ENCODE data around the gene PRAC1. TPM values are rescaled to one million over a fixed set of nuclear protein-coding genes. Genes with fewer than 3 reads are reported as not detected.

The PRAC1 gene
- total RNA-seq, 2 experiments from 2014 or later = not detected

DNA sequence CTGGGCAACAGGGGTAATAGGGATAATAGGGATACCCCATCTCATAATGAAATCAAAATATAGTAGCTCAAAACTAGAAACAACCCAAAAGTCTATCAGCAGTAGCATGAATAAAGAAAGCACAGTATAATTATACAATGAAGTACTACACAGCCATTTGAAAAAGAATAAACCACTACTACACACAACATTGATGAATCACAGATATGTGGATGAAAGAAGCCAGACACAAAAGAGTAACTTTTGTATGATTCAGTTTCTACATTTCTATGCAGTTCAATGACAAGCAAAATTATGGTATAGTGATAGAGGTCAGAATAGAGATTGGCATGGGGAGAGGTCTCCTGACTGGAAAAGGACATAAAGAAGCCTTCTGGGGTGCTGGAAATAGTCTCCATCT is 9.0 kb upstream of the PRAC1 start:
- Mint-ChIP-seq H3K36me3 (ENCODE audit: low read depth) (no peaks in the 10 kb centered on the region), H3K27ac (no peak overlapping the region), H3K4me1 (ENCODE audit: low read depth) (peaks cover 25% of the 10 kb centered on the region), H3K27me3 (ENCODE audit: low read depth) (peaks cover 95% of the 10 kb centered on the region), H3K9me3 (ENCODE audit: insufficient read depth) (no peaks in the 10 kb centered on the region), H3K4me3 (no peak overlapping the region)
- ChIA-PET POLR2A (no interaction called here), CTCF (interaction anchor here (0.8 to 4.0 kb wide), 7 partner anchors 7 to 147 kb away, joined by 3 to 31 read pairs (median 4); partner anchors contain the start of gene PRAC2)
- ATAC-seq (no peak), DNase-seq (no peak)

DNA sequence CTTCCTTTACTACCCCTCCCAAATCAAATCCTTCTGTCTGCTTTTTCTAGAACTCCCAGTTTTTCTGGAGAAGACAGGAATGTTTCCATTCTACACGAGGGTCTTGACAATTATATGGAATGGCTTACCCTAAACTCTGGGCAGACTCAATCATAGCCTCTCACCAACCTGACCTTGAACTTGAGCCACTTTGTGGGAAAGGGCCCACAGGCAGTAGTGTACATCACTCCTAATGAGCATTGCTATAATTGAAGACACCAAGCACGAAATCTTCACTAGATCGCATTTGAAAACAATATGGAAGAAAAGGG is 7.9 kb upstream of the PRAC1 start:
- no peaks in the 10 kb centered on the region for H3K36me3 Mint-ChIP-seq (ENCODE audit: low read depth)
- POLR2A ChIA-PET = no interaction called here
- peaks cover 95% of the 10 kb centered on the region for H3K27me3 Mint-ChIP-seq (ENCODE audit: low read depth)
- H3K4me3 Mint-ChIP-seq = no peak overlapping the region
- H3K9me3 Mint-ChIP-seq (ENCODE audit: insufficient read depth) = no peaks in the 10 kb centered on the region
- H3K27ac Mint-ChIP-seq = no peak overlapping the region
- CTCF ChIA-PET = interaction anchor here (0.5 kb wide), 1 partner anchor 434 kb away, joined by 3 read pairs; no protein-coding TSS in a partner anchor
- DNase-seq = no peak
- ATAC-seq = no peak
- peaks cover 31% of the 10 kb centered on the region for H3K4me1 Mint-ChIP-seq (ENCODE audit: low read depth)

DNA sequence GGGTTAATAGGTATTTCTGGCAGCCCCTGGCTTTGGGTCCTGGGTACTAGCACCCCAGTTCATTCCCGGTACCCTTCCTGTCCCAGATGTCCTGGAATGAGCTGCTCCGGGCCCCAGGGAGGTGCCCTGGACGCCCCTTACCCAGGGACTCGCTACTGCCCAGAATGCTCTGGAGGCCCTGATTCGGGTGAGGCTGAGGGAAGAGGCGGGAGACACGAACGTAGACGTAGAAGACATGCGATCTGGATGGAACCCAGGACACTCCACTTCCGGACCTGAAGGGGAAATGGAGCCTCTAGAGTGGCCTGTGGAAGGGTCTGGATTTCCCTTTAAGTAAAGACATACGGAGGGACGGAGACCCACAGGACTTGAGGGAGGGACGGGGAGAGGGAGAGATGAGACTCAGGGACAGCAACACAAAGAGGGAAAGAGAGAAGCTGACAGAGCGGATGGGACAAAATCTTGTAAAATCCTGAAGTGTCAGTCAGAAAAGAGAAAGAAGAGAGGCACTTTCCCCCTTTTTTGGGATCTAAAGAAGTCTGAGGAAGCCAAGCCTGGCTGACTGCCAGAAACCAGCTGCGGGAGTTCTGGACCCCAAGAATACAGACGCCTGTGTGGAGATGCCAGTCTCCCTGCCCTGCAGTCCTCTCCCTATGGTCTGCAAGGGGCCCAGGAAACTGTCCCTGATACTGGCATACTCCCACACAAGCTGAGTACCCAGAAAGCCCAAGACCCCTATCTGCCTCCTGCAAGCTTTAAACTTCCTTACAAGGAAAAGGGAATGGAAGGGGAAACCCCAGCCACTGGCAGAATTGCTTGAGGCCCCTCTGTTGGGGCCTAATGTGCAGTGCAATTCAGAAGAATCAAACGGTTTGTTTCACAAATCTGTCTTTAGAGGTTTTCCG is 7.3 kb upstream of the PRAC1 start:
- H3K36me3 Mint-ChIP-seq (ENCODE audit: low read depth) = no peaks in the 10 kb centered on the region
- peaks cover 37% of the 10 kb centered on the region for H3K4me1 Mint-ChIP-seq (ENCODE audit: low read depth)
- CTCF ChIA-PET = no interaction called here
- DNase-seq (no peak), ATAC-seq (no peak)
- H3K27ac Mint-ChIP-seq = no peak overlapping the region
- peaks cover 94% of the 10 kb centered on the region for H3K27me3 Mint-ChIP-seq (ENCODE audit: low read depth)
- POLR2A ChIA-PET = no interaction called here
- no peaks in the 10 kb centered on the region for H3K9me3 Mint-ChIP-seq (ENCODE audit: insufficient read depth)
- no peak overlapping the region for H3K4me3 Mint-ChIP-seq

DNA sequence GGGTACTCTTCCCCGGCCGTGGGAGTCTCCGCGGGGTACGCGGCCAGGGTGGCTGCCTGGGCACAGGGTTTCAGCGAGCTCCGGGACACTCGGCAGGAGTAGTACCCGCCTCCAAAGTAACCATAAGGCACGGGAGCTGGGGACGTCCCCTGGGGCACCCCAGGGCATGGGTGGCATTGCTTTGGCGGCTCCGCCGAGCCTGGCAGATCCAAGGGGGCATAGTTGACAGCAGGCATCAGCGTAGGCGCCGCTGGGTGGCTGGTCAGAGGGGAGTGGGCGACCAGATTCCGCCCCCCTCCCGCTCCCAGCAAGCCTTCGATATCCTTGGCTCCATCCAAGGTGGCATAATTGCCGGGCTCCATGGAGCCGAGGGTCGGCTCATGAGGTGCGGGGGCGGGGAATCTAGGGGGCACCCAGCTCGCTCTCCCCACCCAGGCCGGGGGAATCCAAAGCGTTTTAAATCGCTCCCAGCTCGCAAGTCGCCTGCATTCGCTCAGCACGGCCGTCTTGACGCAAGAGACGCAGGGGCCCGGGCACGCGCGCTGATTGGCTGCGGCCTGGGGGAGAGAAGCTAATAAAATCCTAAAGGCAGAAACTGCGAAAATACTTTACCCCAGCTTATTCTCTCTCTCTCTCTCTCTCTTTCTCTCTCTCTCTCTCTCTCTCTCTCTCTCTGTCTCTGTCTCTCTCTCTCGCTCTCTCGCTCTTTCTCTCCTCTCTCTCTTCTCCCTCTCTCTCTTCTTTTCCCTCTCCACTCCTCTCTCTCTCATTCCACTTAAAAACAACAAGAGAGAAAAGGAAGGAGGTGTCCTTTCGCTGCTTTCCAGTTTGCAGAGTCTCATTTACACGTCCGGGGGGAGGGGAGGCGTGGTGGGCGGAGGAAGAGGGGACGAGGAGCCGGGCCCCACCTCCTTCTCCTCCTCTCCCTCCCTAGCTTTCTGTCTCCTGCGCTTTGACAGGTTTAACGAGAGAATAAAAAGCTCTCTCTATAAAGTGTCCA is 6.2 kb upstream of the PRAC1 start, which contains the start of gene HOXB13:
HOXB13 (minus strand) TSS at position 519 of the 1,000 bp plus-strand sequence; CDS start at position 362, 157 bp downstream.
- peaks cover 43% of the 10 kb centered on the region for H3K4me1 Mint-ChIP-seq (ENCODE audit: low read depth)
- H3K36me3 Mint-ChIP-seq (ENCODE audit: low read depth) = no peaks in the 10 kb centered on the region
- no peaks in the 10 kb centered on the region for H3K9me3 Mint-ChIP-seq (ENCODE audit: insufficient read depth)
- DNase-seq (peak; percentile 49), ATAC-seq (no peak)
- H3K27ac Mint-ChIP-seq = peak within 1 kb of the TSS; percentile 60
- POLR2A ChIA-PET = interaction anchor here (0.6 kb wide), 1 partner anchor 8 kb away, joined by 3 read pairs; no protein-coding TSS in a partner anchor
- H3K4me3 Mint-ChIP-seq = peak within 1 kb of the TSS; percentile 38
- peaks cover 94% of the 10 kb centered on the region for H3K27me3 Mint-ChIP-seq (ENCODE audit: low read depth)
- CTCF ChIA-PET = interaction anchor here (1.0 to 2.2 kb wide), 4 partner anchors 9 to 76 kb away, joined by 3 to 6 read pairs (median 4); no protein-coding TSS in a partner anchor

DNA sequence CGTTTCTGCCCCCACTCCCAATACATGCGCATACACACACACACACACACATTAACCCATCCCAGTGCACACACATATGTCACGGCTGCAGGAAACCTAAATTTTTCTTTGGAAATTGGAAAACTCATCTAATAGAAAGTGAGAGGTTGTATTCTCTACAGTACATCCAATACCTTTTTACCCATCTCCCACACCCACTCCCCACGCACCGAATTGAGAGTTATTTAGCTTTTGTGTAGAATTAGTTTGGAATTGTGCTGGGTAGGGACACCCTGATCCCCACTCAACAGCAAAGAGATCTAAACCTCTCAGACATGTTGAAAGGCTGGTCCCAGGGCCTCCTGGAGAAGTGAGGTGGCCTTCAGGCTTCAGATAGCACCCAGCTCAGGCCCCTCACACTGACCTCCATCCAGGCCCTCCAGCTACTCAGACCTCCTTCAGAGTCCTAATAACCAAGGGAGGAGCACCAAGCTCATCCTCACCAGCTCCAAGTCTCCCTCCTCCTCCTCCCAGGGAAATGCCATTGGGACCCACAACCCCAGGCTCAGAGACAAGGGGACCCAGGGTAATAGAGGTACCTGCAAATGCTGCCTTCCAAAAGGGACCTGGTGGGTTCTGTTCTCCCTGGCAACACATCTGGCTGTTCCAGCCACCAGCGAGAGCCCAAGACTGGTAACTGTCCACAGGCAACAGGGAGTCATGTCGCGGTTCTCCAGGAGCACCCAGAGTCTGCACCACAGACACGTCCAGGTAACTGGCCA is 5.3 kb upstream of the PRAC1 start:
- Mint-ChIP-seq H3K27me3 (ENCODE audit: low read depth) (peaks cover 96% of the 10 kb centered on the region), H3K27ac (no peak overlapping the region), H3K9me3 (ENCODE audit: insufficient read depth) (no peaks in the 10 kb centered on the region), H3K4me3 (no peak overlapping the region), H3K36me3 (ENCODE audit: low read depth) (no peaks in the 10 kb centered on the region), H3K4me1 (ENCODE audit: low read depth) (peaks cover 42% of the 10 kb centered on the region)
- CTCF ChIA-PET = interaction anchor here (0.6 to 2.2 kb wide), 4 partner anchors 10 to 152 kb away, joined by 3 to 6 read pairs (median 4); no protein-coding TSS in a partner anchor
- DNase-seq (no peak), ATAC-seq (no peak)
- POLR2A ChIA-PET = interaction anchor here (0.6 kb wide), 1 partner anchor 9 kb away, joined by 3 read pairs; no protein-coding TSS in a partner anchor

DNA sequence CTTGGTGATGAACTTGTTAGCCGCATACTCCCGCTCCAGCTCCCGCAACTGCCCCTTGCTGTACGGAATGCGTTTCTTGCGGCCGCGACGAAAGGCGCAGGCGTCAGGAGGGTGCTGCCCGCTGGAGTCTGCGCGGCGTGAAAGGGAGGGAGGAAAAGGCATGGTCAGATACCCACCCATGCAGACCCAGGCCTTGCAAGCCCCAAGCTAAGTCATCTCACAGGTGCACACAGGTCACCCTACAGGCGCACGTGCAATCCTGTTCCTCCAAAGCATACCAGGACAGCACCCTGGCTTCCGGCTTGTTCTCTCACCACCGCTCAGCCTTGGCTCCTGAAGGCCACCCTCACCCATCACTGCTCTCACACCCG is 4.6 kb upstream of the PRAC1 start:
- DNase-seq (no peak), ATAC-seq (no peak)
- no peak overlapping the region for H3K27ac Mint-ChIP-seq
- POLR2A ChIA-PET = no interaction called here
- CTCF ChIA-PET = interaction anchor here (0.8 to 4.8 kb wide), 6 partner anchors 9 to 152 kb away, joined by 3 to 67 read pairs (median 20); no protein-coding TSS in a partner anchor
- peaks cover 96% of the 10 kb centered on the region for H3K27me3 Mint-ChIP-seq (ENCODE audit: low read depth)
- no peak overlapping the region for H3K4me3 Mint-ChIP-seq
- H3K9me3 Mint-ChIP-seq (ENCODE audit: insufficient read depth) = no peaks in the 10 kb centered on the region
- H3K36me3 Mint-ChIP-seq (ENCODE audit: low read depth) = no peaks in the 10 kb centered on the region
- peaks cover 44% of the 10 kb centered on the region for H3K4me1 Mint-ChIP-seq (ENCODE audit: low read depth)

DNA sequence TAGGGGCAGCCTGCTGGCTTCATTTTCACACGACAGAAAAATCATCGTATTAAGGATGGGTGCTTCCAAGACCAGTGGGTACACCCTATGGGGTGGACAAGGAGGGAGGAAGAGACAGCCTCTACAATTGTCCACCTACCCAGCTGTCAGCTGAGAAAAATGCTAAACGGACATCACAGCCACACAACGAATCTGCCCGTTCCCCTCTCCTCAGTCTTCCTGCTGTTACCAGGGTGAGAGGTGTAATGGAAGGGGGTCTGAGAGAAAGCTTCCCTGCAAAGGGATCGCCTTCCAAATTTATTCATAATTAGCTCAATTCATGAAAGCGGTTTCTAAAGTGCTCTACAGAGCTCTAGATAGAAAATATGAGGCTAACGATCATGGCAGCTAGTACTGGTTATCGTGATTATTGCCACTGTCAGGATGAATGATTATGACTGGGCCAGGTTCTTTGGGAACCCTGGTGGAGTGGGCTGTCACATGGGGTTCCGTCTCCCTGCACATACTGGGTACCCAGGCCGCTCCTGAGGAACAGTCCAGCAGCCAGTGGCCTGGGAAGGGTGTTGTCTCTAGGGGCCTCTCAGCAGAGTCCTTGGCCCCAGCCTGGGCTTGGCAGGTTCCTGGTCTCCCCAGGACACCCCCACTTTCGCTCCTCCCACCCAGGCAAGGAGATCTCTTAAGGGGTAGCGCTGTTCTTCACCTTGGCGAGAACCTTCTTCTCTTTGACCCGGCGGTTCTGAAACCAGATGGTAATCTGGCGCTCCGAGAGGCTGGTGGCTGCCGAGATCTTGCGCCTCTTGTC is 4.0 kb upstream of the PRAC1 start:
- H3K9me3 Mint-ChIP-seq (ENCODE audit: insufficient read depth) = no peaks in the 10 kb centered on the region
- ChIA-PET POLR2A (no interaction called here), CTCF (interaction anchor here (0.6 to 4.8 kb wide), 8 partner anchors 11 to 153 kb away, joined by 3 to 67 read pairs (median 4); no protein-coding TSS in a partner anchor)
- ATAC-seq (no peak), DNase-seq (no peak)
- H3K36me3 Mint-ChIP-seq (ENCODE audit: low read depth) = no peaks in the 10 kb centered on the region
- peaks cover 44% of the 10 kb centered on the region for H3K4me1 Mint-ChIP-seq (ENCODE audit: low read depth)
- no peak overlapping the region for H3K27ac Mint-ChIP-seq
- no peak overlapping the region for H3K4me3 Mint-ChIP-seq
- peaks cover 93% of the 10 kb centered on the region for H3K27me3 Mint-ChIP-seq (ENCODE audit: low read depth)

DNA sequence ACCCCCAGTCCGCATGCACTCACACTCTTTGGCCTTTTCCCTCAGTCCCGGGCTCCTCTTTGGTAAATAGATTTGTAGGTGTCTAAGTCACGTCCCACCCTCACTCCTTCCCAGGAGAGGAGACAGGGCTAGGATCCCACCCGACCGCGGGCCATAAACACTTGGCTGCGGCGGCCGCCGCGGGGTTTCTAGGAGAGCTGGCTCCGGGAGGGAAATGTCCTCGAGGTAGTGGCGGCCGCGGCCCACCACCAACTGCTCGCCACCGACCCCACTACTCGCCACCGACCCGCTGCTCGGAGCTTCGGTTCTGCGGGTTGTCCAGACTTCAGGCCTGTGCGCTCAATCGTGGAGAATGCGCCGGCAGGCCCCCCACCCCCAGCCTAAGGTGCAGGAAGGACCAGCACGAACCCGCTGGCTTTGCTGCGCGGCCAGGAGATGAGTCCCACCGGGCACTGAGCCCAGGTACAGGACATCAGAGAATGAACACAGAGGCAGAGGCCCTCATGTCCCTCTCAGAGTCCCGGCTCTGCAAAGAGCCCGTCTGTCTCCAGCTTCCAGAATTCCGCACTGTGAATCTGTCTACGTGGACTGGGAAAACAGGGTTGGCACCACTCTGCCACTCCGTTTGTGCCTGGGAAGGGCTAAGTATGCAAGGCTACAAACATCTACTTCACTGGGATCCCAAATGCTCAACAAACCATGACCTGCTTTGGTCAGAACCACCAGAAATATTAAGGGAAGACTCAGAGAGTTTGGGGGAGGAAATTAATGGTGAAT is 3.2 kb upstream of the PRAC1 start:
- no peak overlapping the region for H3K27ac Mint-ChIP-seq
- DNase-seq = no peak
- POLR2A ChIA-PET = interaction anchor here (0.7 kb wide), 2 partner anchors 15 to 145 kb away, joined by 3 read pairs; no protein-coding TSS in a partner anchor
- no peaks in the 10 kb centered on the region for H3K9me3 Mint-ChIP-seq (ENCODE audit: insufficient read depth)
- H3K4me1 Mint-ChIP-seq (ENCODE audit: low read depth) = peaks cover 44% of the 10 kb centered on the region
- peaks cover 95% of the 10 kb centered on the region for H3K27me3 Mint-ChIP-seq (ENCODE audit: low read depth)
- no peak overlapping the region for H3K4me3 Mint-ChIP-seq
- ATAC-seq = no peak
- CTCF ChIA-PET = interaction anchor here (0.6 to 4.8 kb wide), 30 partner anchors 8 to 307 kb away, joined by 3 to 67 read pairs (median 4); partner anchors contain the start of gene ATP5MC1
- no peaks in the 10 kb centered on the region for H3K36me3 Mint-ChIP-seq (ENCODE audit: low read depth)

DNA sequence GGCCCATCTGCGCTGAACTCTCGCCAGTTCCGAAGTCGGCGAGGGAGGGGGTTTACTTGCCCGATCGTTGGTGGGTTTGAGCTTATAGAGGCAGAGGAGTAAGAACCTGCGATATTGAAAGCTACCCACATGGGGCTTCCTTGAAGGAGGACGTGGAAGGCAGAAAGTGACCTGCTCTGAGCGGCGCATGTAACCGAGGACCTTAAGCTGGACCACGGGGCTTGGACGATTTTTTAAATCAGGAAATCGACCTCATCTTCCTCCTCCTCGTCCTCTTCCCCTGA is 2.6 kb upstream of the PRAC1 start:
- DNase-seq (no peak), ATAC-seq (no peak)
- ChIA-PET CTCF (interaction anchor here (0.6 to 4.8 kb wide), 29 partner anchors 9 to 307 kb away, joined by 3 to 67 read pairs (median 5); partner anchors contain the start of gene ATP5MC1), POLR2A (interaction anchor here (0.7 kb wide), 2 partner anchors 15 to 146 kb away, joined by 3 read pairs; no protein-coding TSS in a partner anchor)
- H3K27ac Mint-ChIP-seq = no peak overlapping the region
- H3K4me3 Mint-ChIP-seq = no peak overlapping the region
- H3K27me3 Mint-ChIP-seq (ENCODE audit: low read depth) = peaks cover 95% of the 10 kb centered on the region
- no peaks in the 10 kb centered on the region for H3K36me3 Mint-ChIP-seq (ENCODE audit: low read depth)
- peaks cover 44% of the 10 kb centered on the region for H3K4me1 Mint-ChIP-seq (ENCODE audit: low read depth)
- no peaks in the 10 kb centered on the region for H3K9me3 Mint-ChIP-seq (ENCODE audit: insufficient read depth)
